SJSA1 (cell line): ENCODE results near the gene PCDHB4. TPM values are rescaled to one million over a fixed set of nuclear protein-coding genes. Genes with fewer than 3 reads are reported as not detected.
"Not testable (repeated sequence)": the region's sequence is repeated elsewhere in the genome, so short reads cannot be mapped to it uniquely, and the experiment has no call there.

Source experiments
- DNase-seq, 2 experiments: peaks; one replicate each; pipeline ENCODE4 v3.0.0-alpha.2; 2015 to 2020; ENCODE audit warnings: low spot score in 2 of 2, low read depth in 1 of 2
- H3K27ac ChIP-seq: fragments of 250-450 bp; sonication (Bioruptor Pico); 2 replicates; pipeline ENCODE4 v1.5.1; 2020; ENCODE audit warnings: mild to moderate bottlenecking, moderate library complexity
- H3K27me3 ChIP-seq: fragments of 250-450 bp; sonication (Bioruptor Pico); replicated peaks from 2 replicates; pipeline ENCODE4 v1.5.1; 2020; ENCODE audit warnings: mild to moderate bottlenecking, moderate library complexity
- H3K36me3 ChIP-seq: fragments of 250-450 bp; sonication (Bioruptor Pico); 2 replicates; pipeline ENCODE4 v1.5.1; 2020; ENCODE audit warnings: mild to moderate bottlenecking
- H3K4me1 ChIP-seq: fragments of 250-450 bp; sonication (Bioruptor Pico); replicated peaks from 2 replicates; pipeline ENCODE4 v1.6.1; 2021; ENCODE audit warnings: mild to moderate bottlenecking
- H3K4me3 ChIP-seq: fragments of 250-450 bp; sonication (Bioruptor Pico); 2 replicates; pipeline ENCODE4 v1.5.1; 2020; ENCODE audit warnings: mild to moderate bottlenecking
- H3K9me3 ChIP-seq: fragments of 250-450 bp; sonication (Bioruptor Pico); replicated peaks from 2 replicates; pipeline ENCODE4 v1.5.1; 2020; ENCODE audit warnings: mild to moderate bottlenecking
- total RNA-seq: library from RNA; depleted of rRNA; stranded (reverse); fragments of >200 nt; shearing (Covaris generic); gene quantifications from 2 replicates; pipeline ENCODE4 v1.2.3, GENCODE V29; 2014

Gene PCDHB4
- total RNA-seq, 1 experiment from 2014 or later, result 0.32 TPM

- Histone ChIP-seq H3K27ac (no peak overlapping the region), H3K36me3 (no peaks in the 10 kb centered on the region), H3K27me3 (no peaks in the 10 kb centered on the region), H3K4me3 (no peak overlapping the region), H3K4me1 (no peaks in the 10 kb centered on the region), H3K9me3 (no peaks in the 10 kb centered on the region)
- no peak for DNase-seq
Observed at GRCh38 chr5:141121985-141122384, 367 bp downstream of the PCDHB4 start.

GRCh38 chr5:141123396-141124135 is 1.9 kb downstream of the PCDHB4 start:
- DNase-seq, result not testable (repeated sequence)

DNA sequence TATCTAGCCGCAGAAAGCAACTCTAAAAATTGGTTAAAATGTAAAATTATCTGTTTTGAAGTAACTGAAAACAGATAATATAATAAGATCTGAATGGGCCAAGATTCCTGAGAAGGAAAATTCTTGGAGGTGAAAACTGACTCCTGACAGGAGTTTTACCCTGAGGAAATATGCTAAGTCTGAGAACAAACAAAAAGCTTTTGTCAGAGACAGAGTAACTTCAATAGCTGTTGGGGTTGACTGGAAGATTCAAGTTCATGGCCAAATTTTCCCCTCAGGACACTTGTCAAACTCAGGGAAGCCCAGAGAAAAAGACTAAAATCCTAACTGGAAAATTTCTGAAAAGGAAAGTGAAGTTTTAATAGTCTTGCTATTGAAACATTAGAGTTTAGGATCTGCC is 5.7 kb downstream of the PCDHB4 start:
- Histone ChIP-seq H3K4me3 (no peak overlapping the region), H3K36me3 (no peaks in the 10 kb centered on the region), H3K4me1 (no peaks in the 10 kb centered on the region), H3K27me3 (no peaks in the 10 kb centered on the region), H3K27ac (no peak overlapping the region), H3K9me3 (no peaks in the 10 kb centered on the region)
- no peak for DNase-seq

More at GRCh38 chr5:141123396-141124135, 1.9 kb downstream of the PCDHB4 start:
- not testable (repeated sequence) for H3K4me1 ChIP-seq, H3K27ac ChIP-seq, H3K9me3 ChIP-seq, H3K36me3 ChIP-seq, H3K27me3 ChIP-seq, H3K4me3 ChIP-seq

DNA sequence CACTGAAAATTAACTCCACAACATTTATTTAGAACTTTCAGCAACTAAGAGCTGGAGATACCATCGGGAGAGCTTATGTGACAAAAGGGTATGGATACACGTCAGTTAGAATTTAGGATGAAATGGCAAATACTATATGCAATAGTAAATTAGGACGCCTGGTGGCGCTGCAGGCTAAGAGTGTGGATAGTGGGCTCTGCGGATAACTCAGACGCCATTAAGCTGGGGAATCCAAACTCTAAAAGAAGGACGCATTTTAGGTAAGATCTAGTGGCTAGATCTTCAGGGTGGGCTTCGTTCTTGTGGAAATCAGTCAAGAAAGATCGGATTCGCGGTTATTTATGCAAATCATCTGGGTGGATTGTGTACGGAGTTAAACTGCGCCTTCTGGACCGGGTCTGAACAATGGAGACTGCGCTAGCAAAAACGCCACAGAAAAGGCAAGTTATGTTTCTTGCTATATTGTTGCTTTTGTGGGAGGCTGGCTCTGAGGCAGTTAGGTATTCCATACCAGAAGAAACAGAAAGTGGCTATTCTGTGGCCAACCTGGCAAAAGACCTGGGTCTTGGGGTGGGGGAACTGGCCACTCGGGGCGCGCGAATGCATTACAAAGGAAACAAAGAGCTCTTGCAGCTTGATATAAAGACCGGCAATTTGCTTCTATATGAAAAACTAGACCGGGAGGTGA is 13.6 kb downstream of the PCDHB4 start, which contains the start of gene PCDHB5:
Gene PCDHB5 (plus strand): TSS at position 177 of the 688 bp plus-strand sequence. CDS start 229 bp downstream, at position 406.
- Histone ChIP-seq H3K36me3 (no peaks in the 10 kb centered on the region), H3K9me3 (peaks cover 7% of the 10 kb centered on the region; the same call in 1 of the 2 replicates), H3K27me3 (no peaks in the 10 kb centered on the region), H3K4me3 (peak within 1 kb of the TSS; percentile 46), H3K27ac (peak within 1 kb of the TSS; percentile 21), H3K4me1 (no peaks in the 10 kb centered on the region)
- peak in 1 of 2 experiments; percentile 72 for DNase-seq

GRCh38 chr5:141135718-141136266 is 14.2 kb downstream of the PCDHB4 start:
- no peaks in the 10 kb centered on the region for H3K36me3 ChIP-seq
- H3K27me3 ChIP-seq, result no peaks in the 10 kb centered on the region
- no peaks in the 10 kb centered on the region for H3K4me1 ChIP-seq
- H3K9me3 ChIP-seq, result peaks cover 7% of the 10 kb centered on the region; the same call in 1 of the 2 replicates
- DNase-seq, result no peak
- peak overlapping the region; percentile 46 for H3K4me3 ChIP-seq
- H3K27ac ChIP-seq, result no peak overlapping the region

DNA sequence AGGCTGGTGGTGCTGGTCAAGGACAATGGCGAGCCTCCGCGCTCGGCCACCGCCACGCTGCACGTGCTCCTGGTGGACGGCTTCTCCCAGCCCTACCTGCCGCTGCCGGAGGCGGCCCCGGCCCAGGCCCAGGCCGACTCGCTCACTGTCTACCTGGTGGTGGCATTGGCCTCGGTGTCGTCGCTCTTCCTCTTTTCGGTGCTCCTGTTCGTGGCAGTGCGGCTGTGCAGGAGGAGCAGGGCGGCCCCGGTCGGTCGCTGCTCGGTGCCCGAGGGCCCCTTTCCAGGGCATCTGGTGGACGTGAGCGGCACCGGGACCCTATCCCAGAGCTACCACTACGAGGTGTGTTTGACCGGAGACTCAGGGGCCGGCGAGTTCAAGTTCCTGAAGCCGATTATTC is 15.7 kb downstream of the PCDHB4 start:
- H3K9me3 ChIP-seq, H3K27ac ChIP-seq, H3K4me3 ChIP-seq, H3K27me3 ChIP-seq, H3K36me3 ChIP-seq, H3K4me1 ChIP-seq, DNase-seq: not testable (repeated sequence)

GRCh38 chr5:141149812-141150211 is 28.2 kb downstream of the PCDHB4 start, which contains the start of gene PCDHB6:
Gene PCDHB6 (plus strand): TSS chr5:141150057. CDS start chr5:141150258, 201 bp downstream.
- H3K27ac ChIP-seq, result no peak within 1 kb of the TSS
- DNase-seq, result no peak
- H3K4me1 ChIP-seq, result no peaks in the 10 kb centered on the region
- peaks cover 14% of the 10 kb centered on the region for H3K9me3 ChIP-seq
- no peak within 1 kb of the TSS for H3K4me3 ChIP-seq
- no peaks in the 10 kb centered on the region for H3K27me3 ChIP-seq
- H3K36me3 ChIP-seq, result no peaks in the 10 kb centered on the region

DNA sequence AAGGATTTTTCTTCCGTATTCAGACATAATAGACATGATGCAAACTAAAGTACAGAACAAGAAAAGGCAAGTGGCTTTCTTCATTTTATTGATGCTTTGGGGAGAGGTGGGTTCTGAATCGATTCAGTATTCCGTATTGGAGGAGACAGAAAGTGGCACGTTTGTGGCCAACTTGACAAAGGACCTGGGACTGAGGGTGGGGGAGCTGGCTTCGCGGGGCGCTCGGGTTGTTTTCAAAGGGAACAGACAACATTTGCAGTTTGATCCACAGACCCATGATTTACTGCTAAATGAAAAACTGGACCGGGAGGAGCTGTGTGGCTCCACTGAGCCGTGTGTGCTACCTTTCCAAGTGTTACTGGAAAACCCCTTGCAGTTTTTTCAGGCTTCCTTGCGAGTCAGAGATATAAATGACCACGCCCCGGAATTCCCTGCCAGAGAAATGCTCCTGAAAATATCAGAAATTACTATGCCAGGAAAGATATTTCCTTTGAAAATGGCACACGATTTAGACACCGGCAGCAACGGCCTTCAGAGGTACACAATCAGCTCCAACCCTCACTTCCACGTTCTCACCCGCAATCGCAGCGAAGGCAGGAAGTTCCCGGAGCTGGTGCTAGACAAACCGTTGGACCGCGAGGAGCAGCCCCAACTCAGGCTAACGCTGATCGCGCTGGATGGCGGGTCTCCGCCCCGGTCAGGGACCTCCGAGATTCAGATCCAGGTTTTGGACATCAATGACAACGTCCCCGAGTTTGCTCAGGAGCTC is 28.8 kb downstream of the PCDHB4 start:
- no peak overlapping the region for H3K27ac ChIP-seq
- no peak for DNase-seq
- H3K9me3 ChIP-seq, result peaks cover 15% of the 10 kb centered on the region
- H3K4me3 ChIP-seq, result no peak overlapping the region
- H3K27me3 ChIP-seq, result no peaks in the 10 kb centered on the region
- no peaks in the 10 kb centered on the region for H3K4me1 ChIP-seq
- no peaks in the 10 kb centered on the region for H3K36me3 ChIP-seq

- Histone ChIP-seq H3K4me1 (no peaks in the 10 kb centered on the region), H3K9me3 (peaks cover 20% of the 10 kb centered on the region), H3K27me3 (no peaks in the 10 kb centered on the region), H3K4me3 (no peak overlapping the region), H3K36me3 (no peaks in the 10 kb centered on the region), H3K27ac (no peak overlapping the region)
- DNase-seq, result no peak
Observed at GRCh38 chr5:141150993-141151325, 29.3 kb downstream of the PCDHB4 start.

- H3K9me3 ChIP-seq, result peaks cover 26% of the 10 kb centered on the region
- DNase-seq, H3K4me3 ChIP-seq, H3K4me1 ChIP-seq, H3K36me3 ChIP-seq, H3K27me3 ChIP-seq, H3K27ac ChIP-seq: not testable (repeated sequence)
Observed at GRCh38 chr5:141151632-141152031, 30.0 kb downstream of the PCDHB4 start.

DNA sequence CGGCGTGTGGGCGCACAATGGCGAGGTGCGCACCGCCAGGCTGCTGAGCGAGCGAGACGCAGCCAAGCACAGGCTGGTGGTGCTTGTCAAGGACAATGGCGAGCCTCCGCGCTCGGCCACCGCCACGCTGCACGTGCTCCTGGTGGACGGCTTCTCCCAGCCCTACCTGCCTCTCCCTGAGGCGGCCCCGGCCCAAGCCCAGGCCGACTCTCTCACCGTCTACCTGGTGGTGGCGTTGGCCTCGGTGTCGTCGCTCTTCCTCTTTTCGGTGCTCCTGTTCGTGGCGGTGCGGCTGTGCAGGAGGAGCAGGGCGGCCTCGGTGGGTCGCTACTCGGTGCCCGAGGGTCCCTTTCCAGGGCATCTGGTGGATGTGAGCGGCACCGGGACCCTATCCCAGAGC is 30.5 kb downstream of the PCDHB4 start:
- not testable (repeated sequence) for DNase-seq, H3K4me3 ChIP-seq, H3K4me1 ChIP-seq, H3K36me3 ChIP-seq, H3K27ac ChIP-seq, H3K27me3 ChIP-seq
- H3K9me3 ChIP-seq, result peaks cover 26% of the 10 kb centered on the region

DNA sequence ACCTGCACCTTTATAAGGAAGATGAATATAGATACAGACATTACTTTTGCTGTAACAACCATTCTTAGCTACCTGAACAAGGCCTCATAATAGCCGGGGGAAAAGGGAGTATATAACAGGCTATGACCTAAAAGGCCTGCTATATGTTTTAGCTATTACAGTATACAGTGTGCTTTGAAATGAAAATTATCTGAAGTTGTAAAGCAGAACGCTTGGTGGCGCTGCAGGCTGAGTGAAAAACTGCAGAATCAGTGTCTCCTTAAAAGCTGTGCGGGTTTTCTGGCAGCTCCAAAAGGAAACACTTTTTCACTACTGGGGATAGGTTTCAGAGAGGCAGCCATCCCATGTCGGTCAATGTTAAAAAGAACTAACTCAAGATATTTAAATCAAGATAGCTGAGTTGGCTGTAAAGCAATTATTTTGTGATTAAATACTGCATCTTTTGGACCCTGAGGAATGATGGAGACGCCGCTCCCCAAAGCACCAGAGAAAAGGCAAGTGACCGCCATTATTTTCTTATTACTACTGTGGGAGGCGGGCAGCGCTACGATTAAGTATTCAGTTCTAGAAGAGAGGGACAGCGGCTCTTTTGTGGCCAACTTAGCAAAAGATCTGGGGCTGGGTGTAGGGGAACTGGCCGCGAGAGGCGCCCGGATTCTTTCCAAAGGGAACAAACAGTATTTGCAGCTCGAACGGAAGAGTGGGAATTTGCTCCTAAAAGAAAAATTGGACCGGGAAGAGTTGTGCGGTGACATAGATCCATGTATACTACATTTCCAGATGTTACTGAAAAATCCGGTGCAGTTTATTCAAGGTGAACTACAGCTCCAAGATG is 34.1 kb downstream of the PCDHB4 start:
- no peaks in the 10 kb centered on the region for H3K4me1 ChIP-seq
- DNase-seq, result no peak

GRCh38 chr5:141157356-141157755 is 35.7 kb downstream of the PCDHB4 start:
- peaks cover 19% of the 10 kb centered on the region for H3K9me3 ChIP-seq

More for the DNA sequence above, 34.1 kb downstream of the PCDHB4 start:
- Histone ChIP-seq H3K4me3 (no peak overlapping the region), H3K9me3 (peaks cover 22% of the 10 kb centered on the region), H3K36me3 (no peaks in the 10 kb centered on the region), H3K27me3 (no peaks in the 10 kb centered on the region), H3K27ac (no peak overlapping the region)

More at GRCh38 chr5:141157356-141157755, 35.7 kb downstream of the PCDHB4 start:
- H3K27me3 ChIP-seq, DNase-seq, H3K4me1 ChIP-seq, H3K36me3 ChIP-seq, H3K4me3 ChIP-seq, H3K27ac ChIP-seq: not testable (repeated sequence)
